AG04450 (cell line): ENCODE data around the gene KRT1. TPM values are rescaled to one million over a fixed set of nuclear protein-coding genes. Genes with fewer than 3 reads are reported as not detected.

Experiments used
- CTCF ChIA-PET: fragments of 300-600, 350-600 bp; formaldehyde crosslinking; extraction: SDS; loops from one replicate; lab custom pipeline; 2022; ENCODE audit warnings: antibody characterized with exemption, inconsistent platforms; lab: Charles Lee
- POLR2A ChIA-PET: fragments of 350-600 bp; formaldehyde crosslinking; extraction: SDS; loops from one replicate; lab custom pipeline; 2021; ENCODE audit warnings: antibody characterized with exemption, inconsistent platforms; lab: Yijun Ruan, JAX
- DNase-seq: peaks from one replicate; pipeline ENCODE4 v3.0.0-alpha.2; 2011; ENCODE audit warnings: low read depth, low spot score
- H3K27ac ChIP-seq: one replicate; pipeline ENCODE4 v1.5.1; 2012; ENCODE audit warnings: low read depth, low read length, control low read depth
- H3K27me3 ChIP-seq: one replicate; pipeline ENCODE4 v1.6.0; 2012; ENCODE audit warnings: low read length; ENCODE audit not compliant: control insufficient read depth, insufficient read depth
- H3K4me3 ChIP-seq: 2 replicates; pipeline ENCODE4 v1.5.1; 2011; ENCODE audit warnings: mild to moderate bottlenecking, low read depth, low read length, control low read depth
- H3K9me3 ChIP-seq: 2 replicates; pipeline ENCODE4 v1.5.1; 2012; ENCODE audit warnings: low read length; ENCODE audit not compliant: control insufficient read depth, insufficient read depth
- polyA plus RNA-seq: library from polyadenylated mRNA; depleted of rRNA; stranded (reverse); fragments of >200 nt; gene quantifications from 2 replicates; pipeline ENCODE4 v1.2.3, GENCODE V29; 2011
- TF ChIP-seq, protein P1 (sequence below): IDR thresholded peaks from 2 replicates; pipeline ENCODE4 v1.5.1; 2011; ENCODE audit warnings: low read depth, low read length, control low read depth, inconsistent platforms

Gene KRT1
- polyA plus RNA-seq, 1 experiment, result not detected

DNA sequence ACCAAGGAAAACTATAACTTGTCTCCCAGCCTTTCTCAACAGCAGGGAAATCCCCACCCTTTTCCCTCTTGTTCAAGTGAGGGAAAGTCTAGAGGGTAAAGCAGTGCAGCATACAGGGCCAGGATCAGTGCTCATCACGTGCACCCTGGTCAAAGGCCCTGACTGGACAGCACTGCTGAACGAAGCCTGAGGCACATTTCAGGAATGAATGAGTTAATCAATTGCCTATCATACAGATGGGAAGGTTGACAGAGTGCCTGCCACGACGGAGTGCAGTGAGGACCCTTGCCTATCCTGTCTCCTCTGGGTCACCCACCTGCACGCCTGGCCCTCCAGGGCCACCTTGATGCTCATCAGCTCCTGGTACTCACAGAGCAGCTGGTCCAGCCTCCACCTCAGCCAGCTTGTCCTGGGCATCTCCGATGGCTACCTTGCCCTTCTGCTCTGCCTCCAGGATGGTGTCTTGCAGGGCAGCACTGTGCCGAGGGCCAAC lies 50.2 kb downstream of the KRT1 start:
- no peak overlapping the region for H3K27ac ChIP-seq
- ChIA-PET POLR2A (no interaction called here), CTCF (no interaction called here)
- H3K27me3 ChIP-seq, result peaks cover 11% of the 10 kb centered on the region
- no peak overlapping the region for H3K4me3 ChIP-seq
- DNase-seq, result no peak
- TF ChIP-seq, protein P1, sequence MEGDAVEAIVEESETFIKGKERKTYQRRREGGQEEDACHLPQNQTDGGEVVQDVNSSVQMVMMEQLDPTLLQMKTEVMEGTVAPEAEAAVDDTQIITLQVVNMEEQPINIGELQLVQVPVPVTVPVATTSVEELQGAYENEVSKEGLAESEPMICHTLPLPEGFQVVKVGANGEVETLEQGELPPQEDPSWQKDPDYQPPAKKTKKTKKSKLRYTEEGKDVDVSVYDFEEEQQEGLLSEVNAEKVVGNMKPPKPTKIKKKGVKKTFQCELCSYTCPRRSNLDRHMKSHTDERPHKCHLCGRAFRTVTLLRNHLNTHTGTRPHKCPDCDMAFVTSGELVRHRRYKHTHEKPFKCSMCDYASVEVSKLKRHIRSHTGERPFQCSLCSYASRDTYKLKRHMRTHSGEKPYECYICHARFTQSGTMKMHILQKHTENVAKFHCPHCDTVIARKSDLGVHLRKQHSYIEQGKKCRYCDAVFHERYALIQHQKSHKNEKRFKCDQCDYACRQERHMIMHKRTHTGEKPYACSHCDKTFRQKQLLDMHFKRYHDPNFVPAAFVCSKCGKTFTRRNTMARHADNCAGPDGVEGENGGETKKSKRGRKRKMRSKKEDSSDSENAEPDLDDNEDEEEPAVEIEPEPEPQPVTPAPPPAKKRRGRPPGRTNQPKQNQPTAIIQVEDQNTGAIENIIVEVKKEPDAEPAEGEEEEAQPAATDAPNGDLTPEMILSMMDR, result no peak
- H3K9me3 ChIP-seq, result no peaks in the 10 kb centered on the region

DNA sequence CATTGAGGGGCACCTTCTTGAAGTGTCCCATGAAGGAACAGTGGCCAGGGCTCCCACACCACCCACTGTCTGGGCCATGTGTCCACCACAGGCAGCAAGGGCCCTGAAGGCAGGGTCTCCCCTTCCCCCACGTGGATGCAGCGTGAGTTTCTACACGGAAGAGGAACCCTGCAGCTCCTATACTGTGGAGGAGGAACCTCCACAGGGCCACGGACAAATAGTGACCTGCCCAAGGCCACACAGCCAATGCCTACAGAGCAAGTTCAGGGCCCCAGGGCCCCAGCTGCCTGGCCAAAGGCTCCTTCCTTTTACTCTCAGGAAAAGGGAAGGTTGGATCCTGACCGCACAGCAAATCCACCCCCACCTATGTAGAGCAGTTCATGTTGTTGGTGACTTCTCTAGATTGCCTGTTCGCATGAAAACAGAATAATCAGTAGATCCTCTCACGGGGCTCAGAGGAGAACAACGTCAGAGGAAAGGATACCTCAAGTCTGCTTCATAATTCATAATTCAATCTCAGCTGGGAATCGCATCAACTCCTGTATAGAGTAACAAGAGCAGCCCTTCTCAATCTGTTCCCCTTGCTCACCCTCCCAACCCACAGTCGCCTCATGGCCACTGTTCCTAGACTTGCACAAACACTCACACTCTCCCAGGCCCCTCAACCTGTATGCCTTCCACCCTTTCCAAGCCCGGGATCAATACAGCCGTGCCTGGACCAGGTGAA lies 50.8 kb downstream of the KRT1 start:
- no peak for DNase-seq
- ChIA-PET CTCF (no interaction called here), POLR2A (no interaction called here)
- H3K27me3 ChIP-seq, result peaks cover 11% of the 10 kb centered on the region
- TF ChIP-seq, protein P1, result no peak
- no peak overlapping the region for H3K4me3 ChIP-seq
- no peaks in the 10 kb centered on the region for H3K9me3 ChIP-seq
- no peak overlapping the region for H3K27ac ChIP-seq

DNA sequence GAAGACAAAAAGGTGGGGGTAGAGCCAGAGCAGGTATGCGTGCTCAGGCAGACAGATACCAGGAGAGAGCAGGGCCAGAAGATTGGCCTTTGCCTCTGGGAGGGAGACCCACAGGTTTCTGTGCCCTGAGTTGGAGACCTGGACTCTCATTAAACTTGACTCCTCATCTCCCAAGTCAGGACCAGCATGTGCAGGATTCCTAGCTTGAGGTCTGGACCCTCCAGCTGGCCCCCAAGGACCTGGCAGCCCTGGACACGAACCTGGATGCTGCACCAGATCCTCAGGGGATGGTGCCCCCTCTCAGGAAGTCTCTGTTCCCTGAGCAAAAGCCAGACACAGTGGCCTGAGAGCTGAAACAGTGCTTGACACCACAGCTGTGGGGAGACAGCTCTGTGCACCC lies 51.4 kb downstream of the KRT1 start:
- no peak overlapping the region for H3K4me3 ChIP-seq
- ChIA-PET POLR2A (no interaction called here), CTCF (no interaction called here)
- no peaks in the 10 kb centered on the region for H3K9me3 ChIP-seq
- TF ChIP-seq, protein P1, result no peak
- peaks cover 14% of the 10 kb centered on the region for H3K27me3 ChIP-seq
- no peak for DNase-seq
- H3K27ac ChIP-seq, result no peak overlapping the region

DNA sequence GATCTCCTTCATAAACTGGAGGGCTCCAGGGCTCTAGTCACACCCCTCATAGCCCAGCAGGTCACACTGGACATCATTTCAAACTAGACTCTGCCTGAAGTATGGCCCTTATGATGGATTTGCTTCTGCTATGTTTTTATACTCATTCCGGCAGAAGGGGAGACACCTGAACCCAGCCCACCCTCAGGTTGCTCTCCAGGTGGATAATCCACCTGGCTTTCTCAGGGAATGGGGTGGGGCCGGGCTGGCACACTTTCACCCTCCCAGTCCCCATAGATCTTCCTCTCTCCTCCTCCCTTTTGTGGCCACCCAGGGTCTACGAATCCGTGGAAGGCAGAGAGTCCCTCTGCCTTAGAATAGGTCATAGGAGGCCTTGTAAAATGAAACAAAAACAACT lies 52.1 kb downstream of the KRT1 start:
- ChIA-PET POLR2A (no interaction called here), CTCF (no interaction called here)
- TF ChIP-seq, protein P1, result no peak
- Histone ChIP-seq H3K27ac (no peak overlapping the region), H3K27me3 (peaks cover 14% of the 10 kb centered on the region), H3K9me3 (no peaks in the 10 kb centered on the region), H3K4me3 (no peak overlapping the region)
- DNase-seq, result no peak

DNA sequence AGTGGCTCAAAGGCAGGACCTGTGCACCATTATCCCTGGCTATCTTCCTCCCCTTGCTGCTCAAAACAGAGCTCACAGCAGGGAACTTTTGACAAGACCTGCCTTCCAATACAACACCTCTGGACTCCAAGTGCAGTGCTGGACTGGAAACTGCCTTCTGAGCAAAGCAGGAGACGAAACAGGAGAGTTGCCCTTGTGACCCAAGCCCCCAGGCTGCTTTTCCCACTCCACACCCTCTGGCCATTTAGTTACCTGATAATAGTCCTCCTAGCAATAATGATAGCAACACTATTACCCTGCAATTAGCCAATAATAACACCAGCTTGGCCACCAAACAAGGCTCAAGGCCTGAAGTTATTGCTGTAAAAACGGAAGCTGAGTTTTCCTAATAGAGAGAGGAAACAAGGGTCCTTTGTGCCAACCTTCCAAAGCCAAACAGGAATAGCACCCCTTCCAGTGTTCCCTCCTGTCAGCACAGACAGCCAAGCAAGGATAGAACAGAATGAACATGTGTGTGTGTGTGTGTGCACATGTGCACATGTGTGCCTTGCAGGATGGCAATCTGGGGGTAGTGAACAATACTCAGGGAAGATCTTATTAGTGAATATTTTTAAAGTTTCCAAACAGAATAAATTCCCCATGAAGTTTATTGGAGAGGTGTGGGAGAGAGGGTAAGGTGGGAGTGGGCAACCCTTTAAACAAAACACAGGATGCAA lies 52.7 kb downstream of the KRT1 start:
- CTCF ChIA-PET, result interaction anchor here (0.6 kb wide), 1 partner anchor 28 kb away, joined by 3 read pairs; no protein-coding TSS in a partner anchor
- no peaks in the 10 kb centered on the region for H3K9me3 ChIP-seq

More for the DNA sequence above, 52.7 kb downstream of the KRT1 start:
- Histone ChIP-seq H3K27me3 (peaks cover 14% of the 10 kb centered on the region), H3K4me3 (no peak overlapping the region), H3K27ac (no peak overlapping the region)
- POLR2A ChIA-PET, result no interaction called here
- no peak for DNase-seq
- TF ChIP-seq, protein P1, result no peak
